IPS DF 6.9 (cell line): Measurements from ENCODE around the gene ARHGAP42.

Source experiments
- DNase-seq: peaks from one replicate; pipeline ENCODE4 v3.0.0-alpha.2; 2013; ENCODE audit warnings: low read depth, low spot score
- H3K27ac ChIP-seq: one replicate; pipeline ENCODE4 v1.5.1; 2013; ENCODE audit warnings: low read length, control low read depth
- H3K27me3 ChIP-seq: 2 replicates; pipeline ENCODE4 v1.6.1; 2013; ENCODE audit warnings: mild to moderate bottlenecking, low read length; ENCODE audit not compliant: control insufficient read depth, insufficient read depth
- H3K36me3 ChIP-seq: 2 replicates; pipeline ENCODE4 v1.6.1; 2013; ENCODE audit warnings: low read length; ENCODE audit not compliant: control insufficient read depth, insufficient read depth
- H3K4me1 ChIP-seq: 2 replicates; pipeline ENCODE4 v1.6.1; 2013; ENCODE audit warnings: low read length; ENCODE audit not compliant: control insufficient read depth, insufficient read depth
- H3K4me3 ChIP-seq: 2 replicates; pipeline ENCODE4 v1.5.1; 2013; ENCODE audit warnings: mild to moderate bottlenecking, low read length
- H3K9me3 ChIP-seq: 2 replicates; pipeline ENCODE4 v1.6.1; 2013; ENCODE audit warnings: low read length, inconsistent platforms; ENCODE audit not compliant: control insufficient read depth, insufficient read depth
- WGBS: extraction: QIAGEN DNeasy Blood & Tissue Kit; methylation state at CpG from one replicate; pipeline ENCODE4 v1.1.7; 2013; ENCODE audit warnings: mixed read lengths, missing lambda C conversion rate; ENCODE audit not compliant: insufficient read length, insufficient coverage; 5-methylcytosine and 5-hydroxymethylcytosine counted together

ARHGAP42 gene

DNA sequence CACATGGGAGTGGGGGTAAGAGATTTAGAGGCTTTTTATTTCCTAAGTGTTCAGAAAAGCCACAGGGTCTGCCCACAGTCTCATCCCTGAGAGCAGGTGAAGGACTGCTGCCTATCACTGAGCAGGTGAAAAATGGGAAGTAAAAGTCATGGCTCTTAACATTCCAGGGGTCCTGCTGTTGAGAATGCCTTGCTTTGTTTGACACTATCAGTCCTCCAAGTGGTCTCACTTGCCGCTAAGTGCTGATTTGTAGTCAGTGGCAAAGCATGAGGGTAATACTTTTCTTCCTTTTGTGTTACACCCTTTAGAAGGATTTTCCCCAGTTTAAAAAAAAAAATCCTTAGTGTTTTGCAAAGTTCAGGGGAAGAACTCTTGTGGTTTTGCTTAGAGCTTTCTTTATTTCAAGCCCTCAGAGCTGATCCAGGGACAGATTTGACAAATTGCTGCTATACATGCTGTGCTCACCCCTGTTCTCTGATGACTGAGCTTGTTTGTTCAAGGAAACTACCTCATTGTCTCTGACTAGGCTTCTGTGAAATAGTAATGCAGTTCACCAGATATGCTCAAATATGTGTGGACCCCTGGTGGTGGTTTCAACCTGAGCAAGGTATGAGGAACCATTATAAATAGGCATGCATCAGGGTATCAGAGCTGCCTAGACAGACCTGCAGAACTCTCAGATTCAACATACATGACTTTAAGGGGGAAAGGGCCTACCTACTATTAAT, 141.0 kb downstream of the ARHGAP42 start:
- peak; percentile 29 for DNase-seq
- H3K27ac ChIP-seq: no peak overlapping the region
- no peaks in the 10 kb centered on the region for H3K27me3 ChIP-seq
- H3K36me3 ChIP-seq: no peaks in the 10 kb centered on the region
- H3K4me1 ChIP-seq: peaks cover 5% of the 10 kb centered on the region; the same call in 1 of the 2 replicates
- H3K9me3 ChIP-seq: no peaks in the 10 kb centered on the region
- no CpG with 5 or more reads among the region's 1 CpG for WGBS
- no peak overlapping the region for H3K4me3 ChIP-seq

GRCh38 chr11:100830274-100830673, 143.2 kb downstream of the ARHGAP42 start:
- DNase-seq: no peak
- peaks cover 4% of the 10 kb centered on the region; the same call in 1 of the 2 replicates for H3K4me1 ChIP-seq
- H3K27me3 ChIP-seq: no peaks in the 10 kb centered on the region
- no CpG with 5 or more reads among the region's 7 CpGs for WGBS
- H3K4me3 ChIP-seq: no peak overlapping the region
- H3K27ac ChIP-seq: no peak overlapping the region
- no peaks in the 10 kb centered on the region for H3K36me3 ChIP-seq
- no peaks in the 10 kb centered on the region for H3K9me3 ChIP-seq

GRCh38 chr11:100830978-100831732, 144.1 kb downstream of the ARHGAP42 start:
- peaks cover 4% of the 10 kb centered on the region; the same call in 1 of the 2 replicates for H3K4me1 ChIP-seq
- no peak for DNase-seq
- no peaks in the 10 kb centered on the region for H3K27me3 ChIP-seq
- H3K36me3 ChIP-seq: no peaks in the 10 kb centered on the region
- no peak overlapping the region for H3K4me3 ChIP-seq
- no peaks in the 10 kb centered on the region for H3K9me3 ChIP-seq
- no peak overlapping the region for H3K27ac ChIP-seq
- no CpG with 5 or more reads among the region's 6 CpGs for WGBS

GRCh38 chr11:100831929-100832494, 144.9 kb downstream of the ARHGAP42 start:
- Histone ChIP-seq H3K27ac (no peak overlapping the region), H3K9me3 (no peaks in the 10 kb centered on the region), H3K4me1 (peaks cover 4% of the 10 kb centered on the region; the same call in 1 of the 2 replicates), H3K27me3 (no peaks in the 10 kb centered on the region), H3K36me3 (no peaks in the 10 kb centered on the region), H3K4me3 (no peak overlapping the region)
- no peak for DNase-seq
- WGBS: no CpG with 5 or more reads among the region's 5 CpGs

GRCh38 chr11:100832829-100833228, 145.7 kb downstream of the ARHGAP42 start:
- Histone ChIP-seq H3K9me3 (no peaks in the 10 kb centered on the region), H3K4me1 (no peaks in the 10 kb centered on the region; the same call in 1 of the 2 replicates), H3K27ac (no peak overlapping the region), H3K4me3 (no peak overlapping the region), H3K27me3 (no peaks in the 10 kb centered on the region), H3K36me3 (no peaks in the 10 kb centered on the region)
- DNase-seq: no peak
- WGBS: no CpG with 5 or more reads among the region's 1 CpG

DNA sequence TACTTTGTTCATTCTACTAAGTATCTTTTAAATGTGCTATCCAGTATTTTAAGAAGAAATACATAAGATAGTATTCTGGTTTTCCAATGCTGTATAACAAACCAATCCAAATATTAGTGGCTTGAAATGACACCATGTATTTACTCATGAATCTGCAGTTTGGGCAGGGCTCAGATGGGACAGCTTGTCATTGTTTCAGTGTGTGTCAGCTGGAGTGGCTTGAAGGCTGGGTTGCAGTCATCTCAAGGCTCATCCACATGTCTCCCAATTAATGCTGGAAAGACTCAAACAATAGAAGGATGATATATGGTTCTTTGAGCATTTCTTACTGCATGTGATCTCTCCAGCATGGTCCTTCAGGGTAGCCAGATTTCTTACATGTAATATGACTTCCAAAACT, 146.2 kb downstream of the ARHGAP42 start:
- no peak for DNase-seq
- no peak overlapping the region for H3K4me3 ChIP-seq
- H3K27ac ChIP-seq: no peak overlapping the region
- H3K36me3 ChIP-seq: no peaks in the 10 kb centered on the region
- H3K4me1 ChIP-seq: no peaks in the 10 kb centered on the region; the same call in 1 of the 2 replicates
- no peaks in the 10 kb centered on the region for H3K27me3 ChIP-seq
- no peaks in the 10 kb centered on the region for H3K9me3 ChIP-seq

DNA sequence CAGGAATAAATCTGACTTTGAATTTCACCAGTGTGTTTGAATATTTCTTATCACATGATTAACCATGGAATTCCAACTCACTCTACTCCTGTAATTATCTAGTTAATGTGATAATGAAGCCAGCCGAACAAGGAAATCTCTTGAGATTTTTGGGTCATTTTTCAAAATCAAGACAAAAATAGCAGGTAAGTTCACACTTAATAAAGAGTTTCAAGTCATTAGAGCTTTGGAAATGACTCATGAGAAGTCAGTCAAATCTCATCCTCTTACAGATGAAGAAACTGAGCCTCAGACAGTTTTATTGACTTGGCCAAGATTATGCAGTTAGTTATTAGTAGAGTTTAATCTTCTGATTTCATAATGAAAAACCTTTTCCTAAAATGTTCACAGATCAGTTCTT, 148.8 kb downstream of the ARHGAP42 start:
- no CpG with 5 or more reads among the region's 1 CpG for whole genome bisulfite sequencing
- Histone ChIP-seq H3K36me3 (no peaks in the 10 kb centered on the region), H3K27ac (no peak overlapping the region), H3K4me1 (peaks cover 1% of the 10 kb centered on the region; the same call in 1 of the 2 replicates), H3K4me3 (no peak overlapping the region), H3K27me3 (no peaks in the 10 kb centered on the region), H3K9me3 (no peaks in the 10 kb centered on the region)
- no peak for DNase-seq

DNA sequence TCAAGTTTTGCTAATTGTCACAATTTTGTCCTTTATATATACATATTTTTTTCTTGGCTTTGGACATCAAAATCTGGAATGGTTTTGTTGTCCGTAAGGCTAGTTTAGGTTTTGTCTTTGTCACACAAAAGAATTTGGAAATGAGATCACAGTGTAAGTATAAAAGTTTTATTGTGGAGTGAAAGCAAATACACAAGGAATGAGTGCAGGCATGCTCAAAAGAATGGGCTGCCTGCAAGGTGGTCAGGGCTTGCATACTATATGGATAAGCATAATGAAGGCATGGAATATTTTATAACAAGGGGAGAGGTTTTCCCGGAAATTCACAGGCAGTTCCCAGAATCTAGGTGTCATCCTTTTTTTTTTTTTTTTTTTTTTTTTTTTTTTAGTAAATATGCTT, 150.2 kb downstream of the ARHGAP42 start:
- Histone ChIP-seq H3K36me3 (no peaks in the 10 kb centered on the region), H3K4me1 (peaks cover 1% of the 10 kb centered on the region; the same call in 1 of the 2 replicates), H3K4me3 (no peak overlapping the region), H3K27me3 (no peaks in the 10 kb centered on the region), H3K27ac (no peak overlapping the region), H3K9me3 (no peaks in the 10 kb centered on the region)
- no peak for DNase-seq
- no CpG with 5 or more reads among the region's 2 CpGs for WGBS

- Histone ChIP-seq H3K9me3 (no peaks in the 10 kb centered on the region), H3K4me3 (no peak overlapping the region), H3K36me3 (no peaks in the 10 kb centered on the region), H3K4me1 (0 out of 2 replicates have a peak, but pooled peaks cover 1% of the 10 kb centered on the region), H3K27ac (no peak overlapping the region), H3K27me3 (no peaks in the 10 kb centered on the region)
- WGBS: no CpG with 5 or more reads among the region's 4 CpGs
- DNase-seq: no peak
Observed at GRCh38 chr11:100841711-100842407, 154.8 kb downstream of the ARHGAP42 start.

DNA sequence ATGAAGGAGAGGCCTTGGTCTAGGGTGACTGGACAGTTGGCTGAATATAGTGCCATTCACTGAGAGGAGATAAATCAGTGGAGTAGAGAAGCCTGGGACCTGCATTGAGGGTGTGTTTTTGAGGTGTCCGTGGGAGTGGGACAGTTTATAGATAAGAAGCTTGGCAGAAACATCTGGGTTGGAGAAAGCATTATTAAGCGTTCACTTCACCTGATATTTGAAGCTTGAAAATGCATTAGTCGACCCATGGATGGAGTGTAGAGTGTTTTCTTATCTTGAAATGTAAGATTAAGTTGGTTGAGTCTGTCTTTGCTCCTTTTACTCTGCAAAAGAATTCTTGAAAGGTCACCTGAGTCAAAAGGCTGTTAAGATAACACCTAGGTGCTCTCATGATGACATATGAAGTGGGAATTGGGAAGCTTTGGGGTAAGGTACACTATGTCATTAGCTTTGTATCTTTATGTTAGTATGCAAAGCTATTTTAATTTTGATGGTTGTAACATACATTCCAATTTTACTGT, 160.7 kb downstream of the ARHGAP42 start:
- Histone ChIP-seq H3K27ac (no peak overlapping the region), H3K27me3 (no peaks in the 10 kb centered on the region), H3K4me1 (no peaks in the 10 kb centered on the region), H3K4me3 (no peak overlapping the region), H3K36me3 (no peaks in the 10 kb centered on the region), H3K9me3 (no peaks in the 10 kb centered on the region)
- WGBS: no CpG with 5 or more reads among the region's 3 CpGs
- DNase-seq: no peak
